Activated T-helper 17 cell treated with anti-CD3 and anti-CD28 coated beads, Interleukin-2, amount 50 U/mL, for 72 hours (primary cell): Measurements from ENCODE around the gene EXOC3L2. TPM values are rescaled to one million over a fixed set of nuclear protein-coding genes. Genes with fewer than 3 reads are reported as not detected.
"Not testable (repeated sequence)": the region's sequence is repeated elsewhere in the genome, so short reads cannot be mapped to it uniquely, and the experiment has no call there.

ENCODE experiments used
- ATAC-seq: fragments of 150-1000 bp; cut with Tn5 transposase; replicated peaks from 2 replicates; pipeline ENCODE4 v1.10.0; 2021; ENCODE audit warnings: mild to moderate bottlenecking, moderate library complexity
- H3K27ac Mint-ChIP-seq: one replicate; pipeline ENCODE4 v1.8.0; 2022; ENCODE audit warnings: mixed read lengths
- H3K27me3 Mint-ChIP-seq: one replicate; pipeline ENCODE4 v1.8.0; 2022; ENCODE audit warnings: mixed read lengths
- H3K36me3 Mint-ChIP-seq: one replicate; pipeline ENCODE4 v1.8.0; 2022; ENCODE audit warnings: low read depth, mild to moderate bottlenecking, mixed read lengths
- H3K4me1 Mint-ChIP-seq: one replicate; pipeline ENCODE4 v1.8.0; 2022; ENCODE audit warnings: mixed read lengths
- H3K4me3 Mint-ChIP-seq: one replicate; pipeline ENCODE4 v1.8.0; 2022; ENCODE audit warnings: mild to moderate bottlenecking, mixed read lengths
- H3K9me3 Mint-ChIP-seq: one replicate; pipeline ENCODE4 v1.8.0; 2022; ENCODE audit warnings: mixed read lengths
- total RNA-seq, 2 donors: library from RNA; stranded (reverse); gene quantifications; one replicate each; pipeline ENCODE4 v1.2.3, GENCODE V29; 2022

EXOC3L2 gene
- total RNA-seq, 2 donors from 2014 or later: not detected

GRCh38 chr19:45249261-45250033, 4.2 kb upstream of the EXOC3L2 start:
- peaks cover 6% of the 10 kb centered on the region for H3K27me3 Mint-ChIP-seq
- H3K27ac Mint-ChIP-seq: no peak overlapping the region
- no peaks in the 10 kb centered on the region for H3K9me3 Mint-ChIP-seq
- H3K4me3 Mint-ChIP-seq: peak overlapping the region; percentile 85
- no peak for ATAC-seq
- H3K4me1 Mint-ChIP-seq: peaks cover 18% of the 10 kb centered on the region
- H3K36me3 Mint-ChIP-seq: no peaks in the 10 kb centered on the region

GRCh38 chr19:45247136-45247535, 1.9 kb upstream of the EXOC3L2 start:
- ATAC-seq: no peak
- Mint-ChIP-seq H3K36me3 (no peaks in the 10 kb centered on the region), H3K27me3 (peaks cover 15% of the 10 kb centered on the region), H3K4me1 (peaks cover 6% of the 10 kb centered on the region), H3K27ac (no peak overlapping the region), H3K9me3 (no peaks in the 10 kb centered on the region), H3K4me3 (no peak overlapping the region)

GRCh38 chr19:45245826-45246225, 619 bp upstream of the EXOC3L2 start:
- no peaks in the 10 kb centered on the region for H3K36me3 Mint-ChIP-seq
- ATAC-seq: no peak
- H3K9me3 Mint-ChIP-seq: no peaks in the 10 kb centered on the region
- no peak overlapping the region for H3K4me3 Mint-ChIP-seq
- no peak overlapping the region for H3K27ac Mint-ChIP-seq
- peaks cover 4% of the 10 kb centered on the region for H3K4me1 Mint-ChIP-seq
- peaks cover 15% of the 10 kb centered on the region for H3K27me3 Mint-ChIP-seq

- no peak for ATAC-seq
- H3K27me3 Mint-ChIP-seq: peaks cover 15% of the 10 kb centered on the region
- H3K36me3 Mint-ChIP-seq: no peaks in the 10 kb centered on the region
- H3K4me3 Mint-ChIP-seq: no peak overlapping the region
- H3K4me1 Mint-ChIP-seq: no peaks in the 10 kb centered on the region
- H3K9me3 Mint-ChIP-seq: no peaks in the 10 kb centered on the region
- H3K27ac Mint-ChIP-seq: peak overlapping the region; percentile 7
Observed at GRCh38 chr19:45244133-45244794, 943 bp downstream of the EXOC3L2 start.

GRCh38 chr19:45243144-45243732, 2.0 kb downstream of the EXOC3L2 start:
- H3K4me3 Mint-ChIP-seq: no peak overlapping the region
- no peaks in the 10 kb centered on the region for H3K9me3 Mint-ChIP-seq
- no peak for ATAC-seq
- no peaks in the 10 kb centered on the region for H3K36me3 Mint-ChIP-seq
- H3K4me1 Mint-ChIP-seq: no peaks in the 10 kb centered on the region
- H3K27ac Mint-ChIP-seq: no peak overlapping the region
- H3K27me3 Mint-ChIP-seq: peaks cover 15% of the 10 kb centered on the region

GRCh38 chr19:45238556-45238955, 6.7 kb downstream of the EXOC3L2 start:
- H3K27ac Mint-ChIP-seq: no peak overlapping the region
- H3K36me3 Mint-ChIP-seq: no peaks in the 10 kb centered on the region
- no peak overlapping the region for H3K4me3 Mint-ChIP-seq
- no peaks in the 10 kb centered on the region for H3K9me3 Mint-ChIP-seq
- ATAC-seq: no peak
- no peaks in the 10 kb centered on the region for H3K4me1 Mint-ChIP-seq
- H3K27me3 Mint-ChIP-seq: peaks cover 38% of the 10 kb centered on the region

- Mint-ChIP-seq H3K9me3 (no peaks in the 10 kb centered on the region), H3K36me3 (no peaks in the 10 kb centered on the region), H3K4me1 (no peaks in the 10 kb centered on the region), H3K27ac (no peak overlapping the region), H3K4me3 (no peak overlapping the region), H3K27me3 (peaks cover 44% of the 10 kb centered on the region)
- ATAC-seq: no peak
Observed at GRCh38 chr19:45235485-45235884, 9.7 kb downstream of the EXOC3L2 start.

GRCh38 chr19:45234089-45234869, 10.9 kb downstream of the EXOC3L2 start:
- H3K27ac Mint-ChIP-seq: no peak overlapping the region
- ATAC-seq: no peak
- H3K4me1 Mint-ChIP-seq: no peaks in the 10 kb centered on the region
- H3K27me3 Mint-ChIP-seq: peaks cover 44% of the 10 kb centered on the region
- no peak overlapping the region for H3K4me3 Mint-ChIP-seq
- H3K9me3 Mint-ChIP-seq: no peaks in the 10 kb centered on the region
- no peaks in the 10 kb centered on the region for H3K36me3 Mint-ChIP-seq

- Mint-ChIP-seq H3K27ac (no peak overlapping the region), H3K9me3 (no peaks in the 10 kb centered on the region), H3K27me3 (peaks cover 39% of the 10 kb centered on the region), H3K4me1 (no peaks in the 10 kb centered on the region), H3K4me3 (no peak overlapping the region), H3K36me3 (no peaks in the 10 kb centered on the region)
- ATAC-seq: no peak
Observed at GRCh38 chr19:45231891-45232290, 13.3 kb downstream of the EXOC3L2 start.

GRCh38 chr19:45229056-45229455, 16.2 kb downstream of the EXOC3L2 start:
- H3K4me1 Mint-ChIP-seq, H3K4me3 Mint-ChIP-seq, H3K27ac Mint-ChIP-seq, H3K9me3 Mint-ChIP-seq, ATAC-seq, H3K36me3 Mint-ChIP-seq: not testable (repeated sequence)
- H3K27me3 Mint-ChIP-seq: peaks cover 23% of the 10 kb centered on the region

- Mint-ChIP-seq H3K27me3 (peaks cover 24% of the 10 kb centered on the region), H3K4me3 (no peak overlapping the region), H3K4me1 (no peaks in the 10 kb centered on the region), H3K36me3 (no peaks in the 10 kb centered on the region), H3K27ac (no peak overlapping the region), H3K9me3 (no peaks in the 10 kb centered on the region)
- no peak for ATAC-seq
Observed at GRCh38 chr19:45224645-45225044, 20.6 kb downstream of the EXOC3L2 start.

- peaks cover 24% of the 10 kb centered on the region for H3K27me3 Mint-ChIP-seq
- no peaks in the 10 kb centered on the region for H3K36me3 Mint-ChIP-seq
- no peaks in the 10 kb centered on the region for H3K9me3 Mint-ChIP-seq
Observed at GRCh38 chr19:45223879-45224278, 21.3 kb downstream of the EXOC3L2 start.

GRCh38 chr19:45222724-45223123, 22.5 kb downstream of the EXOC3L2 start:
- H3K9me3 Mint-ChIP-seq: no peaks in the 10 kb centered on the region
- no peak overlapping the region for H3K4me3 Mint-ChIP-seq
- H3K27me3 Mint-ChIP-seq: peaks cover 27% of the 10 kb centered on the region
- H3K4me1 Mint-ChIP-seq: no peaks in the 10 kb centered on the region
- no peak for ATAC-seq
- no peaks in the 10 kb centered on the region for H3K36me3 Mint-ChIP-seq
- no peak overlapping the region for H3K27ac Mint-ChIP-seq

More at GRCh38 chr19:45223879-45224278, 21.3 kb downstream of the EXOC3L2 start:
- H3K4me3 Mint-ChIP-seq: no peak overlapping the region
- ATAC-seq: no peak
- H3K4me1 Mint-ChIP-seq: no peaks in the 10 kb centered on the region
- H3K27ac Mint-ChIP-seq: no peak overlapping the region

- Mint-ChIP-seq H3K36me3 (no peaks in the 10 kb centered on the region), H3K4me3 (no peak overlapping the region), H3K27me3 (peaks cover 33% of the 10 kb centered on the region), H3K9me3 (no peaks in the 10 kb centered on the region), H3K4me1 (peaks cover 5% of the 10 kb centered on the region), H3K27ac (no peak overlapping the region)
- ATAC-seq: no peak
Observed at GRCh38 chr19:45218911-45219743, 26.1 kb downstream of the EXOC3L2 start.
